ENCODE results near the gene ST8SIA1. TPM values are rescaled to one million over a fixed set of nuclear protein-coding genes. Genes with fewer than 3 reads are reported as not detected.

ST8SIA1 gene
- total and polyA plus RNA-seq, 10 donors = 1.7 to 12.2 (median 5.0) TPM

DNA sequence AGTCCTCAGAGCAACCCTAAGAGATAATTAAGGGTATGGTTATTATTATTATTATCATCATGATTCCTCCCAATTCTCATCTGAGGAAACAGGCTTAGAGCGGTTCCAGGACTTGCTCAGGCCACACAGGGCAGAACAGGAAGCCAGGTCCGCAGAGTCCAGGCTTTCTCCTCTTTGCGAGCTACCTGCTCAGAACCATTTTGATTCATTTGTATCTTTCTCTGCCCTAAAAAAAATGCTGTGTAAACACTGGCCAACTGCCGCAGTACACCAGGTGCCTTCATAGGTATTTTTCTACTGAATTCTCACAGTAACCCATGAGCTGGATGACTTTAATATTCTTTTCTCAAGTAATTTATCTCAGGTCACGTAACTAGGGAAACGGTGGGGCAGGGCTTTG lies 45.3 kb downstream of the ST8SIA1 start:
- no peaks in the 10 kb centered on the region for H3K27me3 ChIP-seq (replicated peaks in 1 of 7)
- H3K4me3 ChIP-seq = no peak overlapping the region
- H3K4me1 ChIP-seq = peaks cover 0 to 13% (median 2%) of the 10 kb centered on the region in 6 donors
- no peak overlapping the region for H3K27ac ChIP-seq
- no peak for DNase-seq
- no peaks in the 10 kb centered on the region for H3K36me3 ChIP-seq
- intact Hi-C loops (cut with DNase I; ENCODE audit: low total_unique reads) = no loop called here
- TF ChIP-seq POLR2A (IDR thresholded peaks at IDR 0.05) (no peak), POLR2AphosphoS5 (IDR thresholded peaks at IDR 0.05) (no peak)
- TF ChIP-seq, protein P1, sequence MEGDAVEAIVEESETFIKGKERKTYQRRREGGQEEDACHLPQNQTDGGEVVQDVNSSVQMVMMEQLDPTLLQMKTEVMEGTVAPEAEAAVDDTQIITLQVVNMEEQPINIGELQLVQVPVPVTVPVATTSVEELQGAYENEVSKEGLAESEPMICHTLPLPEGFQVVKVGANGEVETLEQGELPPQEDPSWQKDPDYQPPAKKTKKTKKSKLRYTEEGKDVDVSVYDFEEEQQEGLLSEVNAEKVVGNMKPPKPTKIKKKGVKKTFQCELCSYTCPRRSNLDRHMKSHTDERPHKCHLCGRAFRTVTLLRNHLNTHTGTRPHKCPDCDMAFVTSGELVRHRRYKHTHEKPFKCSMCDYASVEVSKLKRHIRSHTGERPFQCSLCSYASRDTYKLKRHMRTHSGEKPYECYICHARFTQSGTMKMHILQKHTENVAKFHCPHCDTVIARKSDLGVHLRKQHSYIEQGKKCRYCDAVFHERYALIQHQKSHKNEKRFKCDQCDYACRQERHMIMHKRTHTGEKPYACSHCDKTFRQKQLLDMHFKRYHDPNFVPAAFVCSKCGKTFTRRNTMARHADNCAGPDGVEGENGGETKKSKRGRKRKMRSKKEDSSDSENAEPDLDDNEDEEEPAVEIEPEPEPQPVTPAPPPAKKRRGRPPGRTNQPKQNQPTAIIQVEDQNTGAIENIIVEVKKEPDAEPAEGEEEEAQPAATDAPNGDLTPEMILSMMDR (IDR thresholded peaks at IDR 0.05 in 8 of 11, conservative IDR thresholded peaks at IDR 0.05 in 3 of 11) = no peak
- H3K9me3 ChIP-seq = peaks cover 0 to 4% (median 0%) of the 10 kb centered on the region in 8 donors
- 91 to 94% (median 93%) methylated on average over 6 of the region's 6 CpGs for WGBS, 5 donors

DNA sequence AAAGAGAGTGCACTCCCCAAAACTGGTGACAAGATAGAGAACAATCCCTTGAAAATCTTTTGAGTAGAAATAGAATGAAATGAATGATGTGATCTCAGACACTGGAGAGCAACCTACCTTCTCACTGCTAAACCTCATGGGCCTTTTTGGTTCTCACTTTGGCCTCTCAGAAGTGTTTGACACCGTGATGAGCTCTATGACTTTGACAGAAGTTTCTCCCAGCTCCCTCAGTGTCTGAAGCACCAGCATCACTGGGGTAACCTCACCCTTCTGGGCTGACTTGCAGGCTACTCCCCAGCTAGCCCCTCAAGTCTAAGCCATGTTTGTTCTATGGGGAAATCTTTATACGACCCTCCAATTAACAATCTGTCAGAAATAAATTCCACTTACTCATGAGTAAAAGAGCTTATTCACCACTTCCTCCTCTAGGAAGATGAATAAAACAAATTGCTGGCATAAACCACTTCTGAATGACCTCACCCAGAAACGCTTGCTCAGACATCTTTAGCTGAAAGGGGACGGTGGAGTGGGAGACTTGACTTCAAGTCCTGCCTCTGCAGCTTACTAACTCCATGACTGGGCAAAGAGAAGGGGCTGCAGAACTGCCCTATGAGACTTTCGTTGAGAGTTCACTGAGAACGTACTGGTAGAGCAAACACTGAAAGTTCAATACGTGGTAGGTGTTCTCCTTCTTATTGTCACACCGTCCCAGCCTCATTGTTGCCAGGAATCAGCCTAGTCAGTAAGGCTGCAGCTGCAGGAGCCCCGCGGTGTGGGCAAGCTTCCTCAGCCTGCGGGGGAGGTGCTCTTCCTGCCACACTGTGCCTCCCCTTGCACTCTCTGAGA lies 46.5 kb downstream of the ST8SIA1 start:
- Histone ChIP-seq H3K36me3 (no peaks in the 10 kb centered on the region), H3K4me1 (peaks cover 0 to 13% (median 2%) of the 10 kb centered on the region in 6 donors), H3K4me3 (no peak overlapping the region), H3K9me3 (peaks cover 0 to 4% (median 0%) of the 10 kb centered on the region in 8 donors), H3K27me3 (replicated peaks in 1 of 7) (no peaks in the 10 kb centered on the region), H3K27ac (no peak overlapping the region)
- no peak for DNase-seq
- no peak for TF ChIP-seq POLR2AphosphoS5 (IDR thresholded peaks at IDR 0.05)
- TF ChIP-seq, protein P1 (IDR thresholded peaks at IDR 0.05 in 8 of 11, conservative IDR thresholded peaks at IDR 0.05 in 3 of 11) = no peak
- no peak for TF ChIP-seq POLR2A (IDR thresholded peaks at IDR 0.05)
- WGBS, 5 donors = 16 to 20% (median 18%) methylated on average over 11 of the region's 11 CpGs
- intact Hi-C loops (cut with DNase I; ENCODE audit: low total_unique reads) = no loop called here

DNA sequence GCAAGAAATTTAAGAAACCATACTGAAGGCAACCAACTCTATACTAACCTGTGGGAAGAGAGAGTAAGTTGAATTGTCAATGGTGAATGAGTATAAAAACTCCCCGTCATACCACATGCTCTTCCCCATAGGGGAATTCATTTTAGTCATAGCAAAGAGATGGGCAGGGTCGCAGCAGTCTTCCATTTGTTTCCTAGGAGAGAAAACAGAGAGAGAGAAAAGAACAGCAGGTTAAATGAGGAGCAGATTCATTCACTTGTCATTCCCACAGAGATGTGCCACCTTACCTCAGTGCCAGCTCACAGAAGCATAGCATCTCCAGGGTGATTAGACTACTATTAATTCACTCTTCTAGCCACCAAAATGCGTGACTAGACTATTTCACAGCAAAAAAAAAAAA lies 47.4 kb downstream of the ST8SIA1 start:
- peaks cover 0 to 13% (median 2%) of the 10 kb centered on the region in 6 donors for H3K4me1 ChIP-seq
- H3K4me3 ChIP-seq = no peak overlapping the region
- 79 to 86% (median 83%) methylated on average over 3 of the region's 3 CpGs for WGBS, 5 donors
- intact Hi-C loops (cut with DNase I; ENCODE audit: low total_unique reads) = no loop called here
- no peaks in the 10 kb centered on the region for H3K27me3 ChIP-seq (replicated peaks in 1 of 7)
- no peak overlapping the region for H3K27ac ChIP-seq
- no peak for DNase-seq
- H3K36me3 ChIP-seq = no peaks in the 10 kb centered on the region
- TF ChIP-seq POLR2AphosphoS5 (IDR thresholded peaks at IDR 0.05) (no peak), POLR2A (IDR thresholded peaks at IDR 0.05) (no peak)
- TF ChIP-seq, protein P1 (IDR thresholded peaks at IDR 0.05 in 8 of 11, conservative IDR thresholded peaks at IDR 0.05 in 3 of 11) = no peak
- H3K9me3 ChIP-seq = no peaks in the 10 kb centered on the region

DNA sequence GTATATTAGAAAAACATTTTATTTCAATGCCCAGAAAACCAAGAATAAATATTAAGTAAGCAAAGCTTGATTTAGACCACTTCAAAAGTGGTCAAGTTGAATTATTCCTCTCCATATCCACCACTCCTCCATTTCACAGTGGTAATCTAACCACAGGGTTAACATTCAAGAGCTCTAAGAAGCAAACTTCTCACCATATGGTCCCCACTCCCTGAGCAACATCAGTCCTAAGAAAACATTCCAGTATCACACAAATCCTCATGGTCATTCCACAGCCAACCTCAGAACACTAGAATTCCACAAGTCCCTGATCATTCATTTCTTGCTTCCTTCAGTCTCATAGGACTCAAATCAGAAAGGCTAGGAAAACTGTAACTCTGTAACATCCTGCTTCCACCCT lies 47.9 kb downstream of the ST8SIA1 start:
- intact Hi-C loops (cut with DNase I; ENCODE audit: low total_unique reads) = no loop called here
- H3K36me3 ChIP-seq = no peaks in the 10 kb centered on the region
- no peak for DNase-seq

More for the DNA sequence above, 47.9 kb downstream of the ST8SIA1 start:
- Histone ChIP-seq H3K9me3 (no peaks in the 10 kb centered on the region), H3K4me3 (no peak overlapping the region), H3K27me3 (replicated peaks in 1 of 7) (no peaks in the 10 kb centered on the region), H3K27ac (no peak overlapping the region), H3K4me1 (peaks cover 0 to 13% (median 2%) of the 10 kb centered on the region in 6 donors)
- TF ChIP-seq, protein P1 (IDR thresholded peaks at IDR 0.05 in 8 of 11, conservative IDR thresholded peaks at IDR 0.05 in 3 of 11) = no peak
- TF ChIP-seq POLR2A (IDR thresholded peaks at IDR 0.05) (no peak), POLR2AphosphoS5 (IDR thresholded peaks at IDR 0.05) (no peak)
